Prostate gland (tissue), 2 donors: ENCODE data around the gene CSMD2. TPM values are rescaled to one million over a fixed set of nuclear protein-coding genes. Genes with fewer than 3 reads are reported as not detected.

Experiments used
- DNase-seq: peaks from one replicate; pipeline ENCODE4 v3.0.0-alpha.2; 2019; ENCODE audit warnings: low spot score
- H3K27ac ChIP-seq, 2 donors: fragments of 200-600 bp; sonication (generic); 2 replicates each; pipeline ENCODE4 v1.5.1; 2017 to 2019
- H3K27me3 ChIP-seq: fragments of 200-600 bp; sonication (generic); replicated peaks from 2 replicates; pipeline ENCODE4 v1.5.1; 2019; ENCODE audit not compliant: insufficient read depth
- H3K36me3 ChIP-seq, 2 donors: fragments of 200-600 bp; sonication (generic); 1 replicate in 1 of 2; 2 replicates in 1 of 2; pipeline versions ENCODE4 v1.5.1 to v1.8.1; 2017 to 2019
- H3K4me1 ChIP-seq: fragments of 200-600 bp; sonication (generic); replicated peaks from 2 replicates; pipeline ENCODE4 v1.5.1; 2019
- H3K4me3 ChIP-seq, 2 donors: fragments of 200-600 bp; sonication (generic); 2 replicates each; pipeline ENCODE4 v1.5.1; 2017 to 2019
- H3K9me3 ChIP-seq: fragments of 200-600 bp; sonication (generic); 2 replicates; pipeline ENCODE4 v1.5.1; 2017
- CTCF ChIP-seq, 4 experiments: fragments of 200-600 bp in 2 of 4; fragments of 450-650 bp in 2 of 4; sonication (generic) in 2 of 4; IDR thresholded peaks; 1 replicate in 3 of 4; 2 replicates in 1 of 4; pipeline ENCODE4 v1.5.1; 2016 to 2019; ENCODE audit warnings: antibody characterized with exemption in 4 of 4, mild to moderate bottlenecking in 2 of 4, moderate library complexity in 2 of 4
- POLR2A ChIP-seq: fragments of 450-650 bp; IDR thresholded peaks from one replicate; pipeline ENCODE4 v1.6.1; 2016; ENCODE audit warnings: antibody characterized with exemption, mild to moderate bottlenecking
- POLR2AphosphoS5 ChIP-seq: sonication (generic); formaldehyde crosslinking; IDR thresholded peaks from one replicate; pipeline ENCODE4 v1.6.1; 2017; ENCODE audit warnings: antibody characterized with exemption
- WGBS: methylation state at CpG from one replicate; pipeline ENCODE4 v1.1.5; 2018; 5-methylcytosine and 5-hydroxymethylcytosine counted together
- intact Hi-C: fragments of 100-400 bp; cut with DNase I; formaldehyde crosslinking; loops from one replicate; pipeline ENCODE4 v1.14.2; 2022
- total RNA-seq, 2 donors: library from RNA; depleted of rRNA; stranded (reverse); fragments of >200 nt; gene quantifications; one replicate each; pipeline ENCODE4 v1.1.0, GENCODE V29; 2016

Gene CSMD2
- total RNA-seq, 2 donors from 2014 or later = 0.14 to 5.5 TPM

DNA sequence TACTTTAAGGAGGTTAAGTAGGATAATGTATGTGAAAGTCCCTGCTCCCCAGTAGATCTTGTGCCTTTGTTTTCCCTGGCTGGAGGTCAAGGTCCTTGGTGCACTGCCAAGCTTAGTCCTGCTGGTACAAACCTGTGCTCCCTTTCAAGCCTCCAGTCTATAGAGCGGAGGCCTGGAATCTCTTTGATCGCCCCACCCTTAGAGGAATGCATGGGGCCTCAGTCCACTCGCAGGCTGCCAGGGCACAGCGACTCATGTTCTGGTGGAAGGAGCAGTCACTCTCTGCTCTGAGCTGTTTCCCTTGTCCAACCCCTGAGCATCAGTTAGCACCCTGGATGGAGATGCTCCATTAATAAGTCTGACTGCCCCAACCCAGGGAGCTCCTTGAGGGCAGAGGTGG is 179.4 kb downstream of the CSMD2 start:
- H3K27ac ChIP-seq = no peak overlapping the region
- H3K9me3 ChIP-seq = no peaks in the 10 kb centered on the region
- intact Hi-C loops = no loop called here
- DNase-seq = no peak
- 76% methylated on average over 4 of the region's 4 CpGs for WGBS
- TF ChIP-seq POLR2A = no peak
- TF ChIP-seq POLR2AphosphoS5 = no peak
- TF ChIP-seq CTCF (IDR thresholded peaks at IDR 0.05) = no peak
- no peak overlapping the region for H3K4me3 ChIP-seq
- H3K4me1 ChIP-seq = no peaks in the 10 kb centered on the region
- no peaks in the 10 kb centered on the region for H3K36me3 ChIP-seq
- H3K27me3 ChIP-seq = no peaks in the 10 kb centered on the region

DNA sequence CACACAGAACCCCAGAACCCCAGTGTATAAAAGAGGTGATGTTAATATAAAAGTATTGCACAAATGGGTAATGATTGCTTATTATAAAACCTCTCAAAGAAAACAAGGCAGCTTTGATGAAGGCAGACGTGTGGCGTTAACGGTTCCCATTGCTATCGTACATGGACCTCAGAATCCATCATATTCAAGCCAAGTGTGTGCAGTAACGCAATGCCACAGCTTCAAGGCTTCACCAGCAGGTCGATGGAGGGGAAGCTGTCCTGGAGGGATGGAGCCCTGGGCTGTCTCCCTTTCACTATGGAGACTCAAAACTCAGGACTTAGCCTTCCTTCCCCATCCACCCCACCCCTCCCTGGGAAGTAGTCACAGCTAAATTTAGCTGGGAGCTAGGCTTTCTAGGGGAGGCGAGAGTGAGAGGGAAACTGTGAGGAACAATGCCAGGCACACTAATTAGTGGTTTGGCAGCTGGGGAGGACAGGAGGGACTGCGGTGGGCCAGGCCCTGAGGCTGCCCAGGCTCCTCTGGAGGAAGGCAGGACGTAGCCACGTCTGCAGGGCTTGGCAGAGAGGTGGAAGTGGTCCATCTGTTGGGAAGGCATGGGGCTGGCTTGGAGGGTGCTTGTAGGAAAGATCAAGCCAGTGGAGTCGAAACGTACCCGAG is 180.0 kb downstream of the CSMD2 start:
- H3K36me3 ChIP-seq = no peaks in the 10 kb centered on the region
- no peaks in the 10 kb centered on the region for H3K9me3 ChIP-seq
- no peak overlapping the region for H3K4me3 ChIP-seq
- H3K4me1 ChIP-seq = no peaks in the 10 kb centered on the region
- H3K27me3 ChIP-seq = no peaks in the 10 kb centered on the region
- no peak overlapping the region for H3K27ac ChIP-seq
- TF ChIP-seq CTCF (IDR thresholded peaks at IDR 0.05) (no peak), POLR2A (no peak), POLR2AphosphoS5 (no peak)
- 54% methylated on average over 13 of the region's 13 CpGs for WGBS
- intact Hi-C loops = no loop called here
- DNase-seq = no peak

DNA sequence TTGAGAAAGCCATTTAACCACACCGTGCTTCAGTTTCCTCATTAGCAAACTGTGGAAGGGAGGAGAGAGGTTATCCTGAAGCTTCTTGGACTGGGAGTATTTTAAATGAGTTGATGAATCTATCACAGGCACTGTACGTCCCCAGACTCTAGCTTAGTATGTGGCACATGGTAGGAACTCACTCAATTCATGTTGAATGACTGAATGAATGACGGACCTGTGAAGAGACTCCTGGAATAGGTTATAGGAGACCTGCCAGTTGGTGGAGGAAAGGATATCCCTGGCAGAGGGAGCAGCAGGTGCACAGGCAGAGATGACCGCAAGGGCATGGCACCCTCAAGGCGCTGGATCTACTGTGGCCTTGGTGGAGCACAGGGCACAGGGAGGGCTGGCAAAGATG is 182.6 kb downstream of the CSMD2 start:
- Histone ChIP-seq H3K4me3 (no peak overlapping the region), H3K9me3 (no peaks in the 10 kb centered on the region), H3K27me3 (no peaks in the 10 kb centered on the region), H3K27ac (no peak overlapping the region), H3K4me1 (no peaks in the 10 kb centered on the region), H3K36me3 (no peaks in the 10 kb centered on the region)
- TF ChIP-seq CTCF (IDR thresholded peaks at IDR 0.05) (no peak), POLR2AphosphoS5 (no peak), POLR2A (no peak)
- no peak for DNase-seq
- WGBS = 89% methylated on average over 5 of the region's 5 CpGs
- intact Hi-C loops = no loop called here

GRCh38 chr1:33979341-33979740 is 185.7 kb downstream of the CSMD2 start:
- DNase-seq = no peak
- no peak overlapping the region for H3K4me3 ChIP-seq
- H3K27ac ChIP-seq = no peak overlapping the region
- intact Hi-C loops = no loop called here
- no peaks in the 10 kb centered on the region for H3K36me3 ChIP-seq
- no peaks in the 10 kb centered on the region for H3K27me3 ChIP-seq
- no peaks in the 10 kb centered on the region for H3K9me3 ChIP-seq
- H3K4me1 ChIP-seq = no peaks in the 10 kb centered on the region
- TF ChIP-seq POLR2AphosphoS5 (no peak), POLR2A (no peak), CTCF (IDR thresholded peaks at IDR 0.05) (no peak)
- WGBS = 79% methylated on average over 4 of the region's 4 CpGs

DNA sequence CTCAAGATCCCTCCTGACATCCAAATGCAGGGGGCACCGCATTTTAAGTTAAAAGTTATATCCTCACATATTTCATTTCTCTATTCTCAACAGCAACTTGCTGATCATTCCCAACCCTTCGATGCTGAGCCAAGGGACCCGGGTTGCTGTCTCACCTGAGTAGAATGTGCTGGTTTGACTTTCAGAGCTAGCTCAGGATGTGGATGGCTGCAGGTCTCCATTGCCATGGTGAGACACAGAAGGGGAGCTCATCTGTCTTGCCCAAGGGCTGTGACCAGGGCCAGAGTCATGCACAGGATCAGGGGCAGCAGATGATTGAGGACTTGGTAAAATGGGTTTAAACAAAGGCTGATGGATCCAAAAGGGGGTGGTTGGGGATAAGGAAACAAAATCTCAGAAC is 189.1 kb downstream of the CSMD2 start:
- intact Hi-C loops = no loop called here
- Histone ChIP-seq H3K27ac (no peak overlapping the region), H3K9me3 (no peaks in the 10 kb centered on the region), H3K27me3 (no peaks in the 10 kb centered on the region), H3K36me3 (no peaks in the 10 kb centered on the region), H3K4me3 (no peak overlapping the region), H3K4me1 (peaks cover 6% of the 10 kb centered on the region)
- DNase-seq = no peak
- WGBS = 88% methylated on average over 3 of the region's 3 CpGs
- TF ChIP-seq POLR2A = no peak
- TF ChIP-seq CTCF (IDR thresholded peaks at IDR 0.05) = no peak
- TF ChIP-seq POLR2AphosphoS5 = no peak
